ENCODE measurements around the gene WASHC2A. TPM values are rescaled to one million over a fixed set of nuclear protein-coding genes. Genes with fewer than 3 reads are reported as not detected.
A peak's percentile ranks its signal among the peaks of the same experiment; 100 is the strongest.
"Not testable (repeated sequence)": the region's sequence is repeated elsewhere in the genome, so short reads cannot be mapped to it uniquely, and the experiment has no call there.

WASHC2A gene
- total RNA-seq, 1 experiment from 2014 or later, result 26.1 TPM

DNA sequence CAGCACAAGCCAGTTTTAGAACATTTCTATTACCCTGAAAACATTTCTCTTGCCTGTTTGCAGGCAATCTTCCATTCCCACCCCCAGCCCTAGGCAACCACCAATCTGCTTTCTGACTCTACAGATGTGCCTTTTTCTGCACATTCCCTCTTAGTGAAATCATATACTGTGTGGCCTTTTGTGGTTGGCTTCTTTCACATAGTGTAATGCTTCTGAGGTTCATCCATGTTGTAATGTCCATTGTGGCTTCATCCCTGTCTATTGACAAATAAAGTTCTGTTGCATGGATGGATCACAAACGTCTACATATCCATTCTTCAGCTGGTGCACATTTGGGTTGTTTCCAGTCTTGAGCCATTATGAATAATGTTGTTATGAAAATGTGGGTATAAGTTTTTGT lies 77.8 kb downstream of the WASHC2A start:
- not testable (repeated sequence) for DNase-seq (ENCODE audit: low read depth)

GRCh38 chr10:50152792-50153272 lies 85.1 kb downstream of the WASHC2A start:
- no peak for DNase-seq (ENCODE audit: low read depth)

- not testable (repeated sequence) for DNase-seq (ENCODE audit: low read depth)
Observed at GRCh38 chr10:50157868-50158267, 90.1 kb downstream of the WASHC2A start.

DNA sequence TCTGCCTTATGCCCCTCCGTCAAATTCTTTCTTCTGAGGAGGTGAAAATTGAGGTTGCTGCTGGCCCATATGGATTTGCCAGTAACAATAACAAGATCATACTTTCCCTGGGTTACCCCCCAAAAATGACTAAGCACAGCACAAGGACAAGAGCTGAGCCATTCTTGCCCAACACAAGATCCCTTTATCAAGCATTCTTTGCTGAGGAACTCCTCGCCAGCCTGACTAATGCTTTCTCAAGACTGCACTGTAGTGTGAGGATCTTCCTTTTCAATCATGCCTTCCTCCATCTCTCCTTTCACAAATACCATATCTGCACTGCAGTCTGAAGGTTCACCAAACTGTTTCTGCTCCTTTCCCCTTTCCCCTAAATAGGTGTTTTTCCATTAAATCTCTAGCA lies 92.1 kb downstream of the WASHC2A start:
- DNase-seq (ENCODE audit: low read depth), result peak; percentile 6

DNA sequence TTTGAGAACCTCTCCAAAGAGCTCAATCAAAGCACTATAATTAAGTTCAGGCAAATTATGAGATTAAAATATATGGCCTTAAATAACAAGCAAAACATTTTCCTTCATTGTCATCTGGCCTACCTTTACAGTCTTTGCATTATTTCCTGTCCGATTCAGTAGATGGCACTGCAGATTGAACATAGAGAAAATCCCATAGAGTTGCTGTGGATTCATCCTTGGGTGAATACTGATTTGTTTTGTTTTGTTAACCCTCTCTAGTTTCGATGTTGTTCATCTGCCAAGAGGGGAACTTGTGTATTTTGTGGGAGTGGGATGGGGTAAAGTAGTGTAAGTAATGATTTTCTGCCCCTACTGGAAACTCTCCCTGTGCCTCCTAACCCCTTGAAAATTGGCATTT lies 97.3 kb downstream of the WASHC2A start:
- DNase-seq (ENCODE audit: low read depth), result not testable (repeated sequence)

- not testable (repeated sequence) for DNase-seq (ENCODE audit: low read depth)
Observed at GRCh38 chr10:50167833-50168232, 100.1 kb downstream of the WASHC2A start.

GRCh38 chr10:50169506-50169905 lies 101.8 kb downstream of the WASHC2A start:
- peak; percentile 75 for DNase-seq (ENCODE audit: low read depth)

DNA sequence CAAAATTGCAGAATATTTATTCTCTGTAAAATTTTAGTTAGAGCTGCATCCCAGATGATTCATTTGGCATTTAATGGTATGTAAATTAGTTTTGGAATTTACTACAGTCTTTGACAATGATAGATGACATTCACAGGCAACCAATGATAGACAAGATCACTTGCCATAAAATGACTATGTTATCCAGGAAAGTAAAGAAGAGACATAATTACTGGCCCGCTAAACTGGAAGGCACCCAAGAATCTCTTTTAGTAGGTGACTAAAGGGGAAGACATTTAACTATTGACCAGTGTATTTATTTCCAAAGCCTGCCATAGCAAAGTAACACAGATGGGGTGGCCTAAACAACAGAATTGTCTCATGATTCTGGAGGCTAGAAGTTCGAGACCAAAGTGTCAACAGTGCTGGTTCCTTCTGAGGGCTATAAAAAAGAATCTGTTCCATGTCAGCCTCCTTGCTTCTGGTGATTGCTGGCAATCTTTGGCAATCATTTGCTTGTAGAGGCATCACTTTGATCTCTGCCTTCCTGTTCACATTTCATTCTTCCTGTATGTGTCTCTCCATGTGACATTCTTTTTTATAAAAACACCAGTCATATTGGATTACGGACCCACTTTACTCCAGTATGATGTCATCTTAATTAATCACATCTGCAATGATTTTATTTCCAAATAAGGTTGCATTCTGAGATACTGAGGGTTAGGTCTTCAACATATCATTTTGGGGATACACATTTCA lies 107.2 kb downstream of the WASHC2A start:
- DNase-seq (ENCODE audit: low read depth), result peak; percentile 49

Other genes with a start within 250 kb of the WASHC2A start
- 32.1 and 37.6 TPM in 2 replicates for gene PARG, start 125.9 kb upstream of the WASHC2A start, total RNA-seq (2014; rRNA removed; shearing (Covaris generic))
- 16.1 and 20.4 TPM in 2 replicates for gene TIMM23B, start 125.9 kb upstream of the WASHC2A start, total RNA-seq (2014; rRNA removed; shearing (Covaris generic))
- gene AGAP6, start 79.5 kb upstream of the WASHC2A start, total RNA-seq (2014; rRNA removed; shearing (Covaris generic)), result 5.9 and 7.6 TPM in 2 replicates
- gene ASAH2, start 183.6 kb downstream of the WASHC2A start, total RNA-seq (2014; rRNA removed; shearing (Covaris generic)), result 1.6 and 3.0 TPM in 2 replicates

Data from HT1080 (cell line).